GM21619 (cell line): Measurements from ENCODE around the gene NRP1.

ENCODE experiments used
- ATAC-seq: cut with Tn5 transposase; IDR thresholded peaks from one replicate; pipeline ENCODE4 v1.9.1; 2021; ENCODE audit not compliant: unreplicated experiment

The NRP1 gene

DNA sequence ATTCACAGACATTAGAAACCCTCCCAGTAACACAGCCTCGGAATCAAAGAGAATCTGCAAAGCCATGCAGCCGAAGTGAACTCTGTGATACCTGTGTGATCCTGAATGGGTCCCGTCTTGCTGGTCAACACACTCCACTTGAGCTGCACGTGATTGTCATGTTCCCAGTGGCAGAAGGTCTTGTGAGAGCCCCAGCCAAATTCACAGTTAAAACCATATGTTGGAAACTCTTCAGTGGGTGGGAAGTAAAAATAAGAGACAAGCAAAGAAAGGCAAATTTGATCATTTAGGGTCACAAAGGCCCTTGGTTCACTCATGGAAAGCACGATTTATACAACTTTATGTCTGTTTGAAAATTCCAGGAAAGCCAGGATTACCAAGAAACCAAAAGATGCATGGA lies 142.3 kb downstream of the NRP1 start:
- ATAC-seq: no peak

GRCh38 chr10:33190406-33190805 lies 144.1 kb downstream of the NRP1 start:
- ATAC-seq: no peak

- no peak for ATAC-seq
Measured at GRCh38 chr10:33189808-33190207, 144.7 kb downstream of the NRP1 start.

DNA sequence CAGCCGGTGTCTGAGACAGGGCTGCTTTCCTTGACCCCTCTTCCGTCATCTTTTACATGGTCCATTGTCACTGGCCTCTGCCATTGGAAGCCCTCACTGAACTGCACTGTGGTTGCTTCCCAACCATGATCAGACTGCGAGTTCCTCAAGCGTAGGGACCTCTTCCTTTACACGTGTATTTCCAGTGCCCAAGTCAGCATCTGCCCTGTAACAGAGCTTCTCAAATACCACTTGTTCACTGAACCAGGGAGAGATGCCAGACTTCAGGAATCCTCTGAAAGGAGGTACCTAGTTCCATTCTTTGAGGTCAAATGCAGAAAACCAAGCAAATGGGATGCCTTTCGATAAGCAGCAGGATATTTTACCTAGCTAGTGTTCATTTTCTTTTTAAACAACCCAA lies 145.1 kb downstream of the NRP1 start:
- ATAC-seq: no peak

DNA sequence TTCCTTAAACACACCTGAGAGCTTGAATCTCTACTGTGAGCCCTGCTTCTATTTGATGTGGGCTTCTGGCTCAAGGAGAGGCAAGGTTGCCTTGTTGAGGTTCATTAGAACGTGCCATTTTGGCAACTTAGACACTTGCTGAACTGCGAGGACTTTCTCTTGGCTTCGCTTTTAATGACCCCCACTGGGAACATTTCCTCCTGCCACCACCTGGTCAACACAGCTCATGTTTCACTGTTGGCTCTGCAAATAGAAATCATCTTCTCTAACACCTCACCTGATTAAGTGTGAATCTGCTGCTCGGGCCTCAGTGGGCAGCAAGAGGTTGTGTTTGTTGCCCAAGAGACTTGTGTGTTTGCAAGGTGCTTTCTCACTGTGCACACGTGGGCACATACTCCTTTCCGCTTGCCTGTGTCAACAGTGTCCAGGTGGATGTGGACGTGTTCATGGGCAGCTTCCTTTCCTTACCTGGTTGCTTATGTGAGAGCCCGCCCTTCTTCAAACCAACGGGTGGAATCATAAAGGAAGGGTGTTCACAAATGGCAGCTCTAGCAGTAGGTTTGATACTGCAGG lies 147.0 kb downstream of the NRP1 start:
- no peak for ATAC-seq

- no peak for ATAC-seq
Measured at GRCh38 chr10:33186150-33186549, 148.3 kb downstream of the NRP1 start.

DNA sequence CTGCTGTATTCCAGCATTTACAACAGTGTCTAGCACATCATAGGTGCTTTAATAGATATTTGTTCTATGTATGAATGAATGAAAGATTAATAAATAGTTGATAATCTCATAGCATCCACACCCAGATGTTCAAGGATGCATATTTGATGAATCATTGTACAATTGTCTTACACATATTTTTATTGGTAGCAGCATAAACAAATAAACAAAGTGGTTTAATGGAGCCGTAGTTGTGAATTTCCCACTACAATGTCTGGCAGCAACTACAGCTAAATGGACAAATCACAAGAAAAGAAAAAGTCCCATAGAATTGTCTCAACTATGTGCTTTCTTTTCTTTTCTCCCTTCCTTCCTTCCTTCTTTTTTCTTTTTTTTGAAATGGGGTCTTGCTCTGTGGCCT lies 150.8 kb downstream of the NRP1 start:
- no peak for ATAC-seq

- ATAC-seq: no peak
Measured at GRCh38 chr10:33180921-33181320, 153.5 kb downstream of the NRP1 start.

DNA sequence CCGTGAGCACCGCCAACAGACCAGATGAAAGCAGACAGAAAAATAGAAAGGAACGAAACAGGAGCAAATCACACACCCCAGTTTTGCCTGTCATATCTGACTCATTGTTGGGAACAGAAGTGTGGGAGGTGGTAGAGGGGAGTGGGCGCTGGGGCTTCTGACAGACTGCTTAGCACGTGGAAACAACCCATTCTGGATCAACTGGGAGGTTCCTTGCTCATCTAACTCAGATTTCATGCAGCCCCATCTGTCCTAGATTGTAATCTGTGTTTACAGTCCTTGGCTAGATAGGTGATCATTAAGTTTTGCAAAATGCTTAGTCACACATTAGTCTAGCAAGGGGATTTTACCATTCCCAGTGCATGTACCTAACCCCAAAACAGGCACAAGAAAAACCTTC lies 154.1 kb downstream of the NRP1 start:
- no peak for ATAC-seq

GRCh38 chr10:33179067-33179466 lies 155.4 kb downstream of the NRP1 start:
- ATAC-seq: no peak

DNA sequence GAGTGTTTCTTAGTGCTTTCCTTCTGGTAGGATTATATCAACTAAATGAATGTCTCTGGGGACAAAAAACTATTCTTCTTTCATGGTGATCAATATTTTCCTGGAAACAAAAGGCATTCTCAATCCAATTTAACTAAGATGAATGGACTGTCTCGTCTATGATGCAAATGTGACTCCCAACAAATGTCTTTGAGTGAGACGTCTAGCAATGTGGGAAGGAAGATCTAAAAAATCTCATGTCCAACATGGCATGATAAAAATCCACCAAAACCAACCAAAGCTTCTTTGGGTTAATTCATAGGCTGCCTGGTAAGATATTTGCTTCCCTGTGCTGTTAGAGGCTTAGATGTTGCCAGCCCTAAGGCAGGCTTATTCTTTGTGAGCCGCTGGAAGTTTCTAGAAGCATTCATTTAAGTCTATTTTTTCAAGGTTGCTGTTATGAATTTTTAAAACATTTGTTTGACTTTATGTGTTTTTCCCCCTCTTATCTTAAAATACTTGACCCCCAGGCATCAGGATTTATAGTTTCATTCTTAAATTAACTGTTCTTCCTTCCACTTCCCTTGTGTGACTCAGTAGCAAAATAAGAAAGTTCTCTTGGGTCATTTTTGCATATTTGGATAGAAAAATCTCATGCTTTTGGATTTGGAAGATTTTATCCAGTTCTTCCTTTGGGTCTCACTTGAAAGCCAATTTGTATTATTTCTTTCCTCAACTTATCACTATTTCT lies 156.3 kb downstream of the NRP1 start:
- ATAC-seq: no peak

DNA sequence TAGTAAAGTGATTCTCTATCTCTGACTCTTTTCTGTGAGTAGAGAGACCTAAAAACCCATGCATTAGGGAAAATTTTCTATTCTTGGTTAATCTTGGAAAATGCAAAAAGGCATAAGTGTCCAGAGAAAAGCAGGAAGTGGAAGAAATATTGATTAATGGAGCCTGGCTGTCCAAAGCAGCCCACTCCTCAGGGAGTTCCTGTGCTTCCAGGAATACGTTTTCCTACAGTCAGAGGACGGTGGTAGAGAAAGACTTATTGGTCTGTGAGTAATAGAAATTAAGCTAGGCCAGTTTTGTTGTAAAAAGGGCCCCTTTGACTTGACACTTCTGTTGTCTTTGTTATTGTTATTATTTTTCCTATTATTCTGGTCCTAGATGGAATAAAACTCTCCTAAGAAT lies 157.8 kb downstream of the NRP1 start:
- ATAC-seq: no peak

DNA sequence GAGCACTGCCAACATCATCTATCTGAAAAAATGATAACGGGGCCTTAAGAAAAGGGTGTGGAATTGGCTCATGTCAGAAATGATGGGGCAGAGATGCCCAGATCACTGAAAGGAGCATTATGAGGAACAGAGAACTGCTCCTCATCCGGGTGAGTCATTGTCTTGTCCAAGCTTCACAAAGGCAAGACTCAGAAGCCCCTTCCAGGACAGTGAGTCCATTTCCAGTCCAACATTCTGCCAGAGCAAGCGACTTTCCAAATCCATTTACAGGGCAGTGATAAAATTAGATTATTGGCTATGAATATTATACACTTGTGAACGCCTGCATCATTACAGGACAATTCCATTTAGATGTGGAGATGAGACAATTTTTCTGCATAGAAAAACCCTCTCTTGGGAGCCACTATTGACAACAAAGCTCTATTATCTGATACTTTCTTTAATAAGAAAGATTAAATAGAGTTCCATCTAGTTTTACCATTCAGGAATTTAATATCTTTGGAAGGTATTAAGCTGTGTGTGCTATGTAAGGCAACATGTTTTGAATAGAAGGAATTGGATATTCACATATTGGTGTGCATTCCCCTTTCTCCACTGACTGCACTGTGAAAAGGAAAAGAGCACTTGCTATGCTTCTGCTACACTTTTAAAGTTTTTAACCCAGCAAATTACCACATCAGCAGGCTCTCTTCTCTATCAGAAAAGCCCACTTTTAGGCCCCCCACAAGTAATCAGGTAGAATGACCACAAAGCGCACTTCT lies 159.6 kb downstream of the NRP1 start:
- ATAC-seq: no peak

- no peak for ATAC-seq
Measured at GRCh38 chr10:33165911-33166310, 168.6 kb downstream of the NRP1 start.

GRCh38 chr10:33164060-33164709 lies 170.3 kb downstream of the NRP1 start:
- no peak for ATAC-seq

GRCh38 chr10:33162248-33162575 lies 172.3 kb downstream of the NRP1 start:
- no peak for ATAC-seq

GRCh38 chr10:33161550-33162247 lies 172.8 kb downstream of the NRP1 start:
- no peak for ATAC-seq

GRCh38 chr10:33160151-33160550 lies 174.3 kb downstream of the NRP1 start:
- no peak for ATAC-seq

DNA sequence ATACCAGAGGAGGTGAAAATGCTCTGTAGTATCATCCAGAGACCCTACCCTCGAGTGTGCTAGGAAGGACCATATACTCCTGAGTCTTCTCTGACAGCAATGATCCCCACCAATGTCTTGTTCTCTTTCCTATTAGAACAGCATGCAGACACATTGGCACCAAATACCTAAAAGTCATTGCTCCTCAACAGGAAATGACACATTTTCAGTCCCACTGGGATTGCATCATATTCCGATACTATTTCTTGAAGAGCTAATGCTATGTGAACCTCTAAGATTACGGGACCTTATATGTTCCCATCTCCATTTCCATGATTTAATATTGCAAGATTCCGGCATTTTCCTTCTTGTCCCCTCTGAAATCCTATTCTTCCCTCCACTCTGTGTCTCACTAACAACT lies 177.4 kb downstream of the NRP1 start:
- ATAC-seq: no peak

DNA sequence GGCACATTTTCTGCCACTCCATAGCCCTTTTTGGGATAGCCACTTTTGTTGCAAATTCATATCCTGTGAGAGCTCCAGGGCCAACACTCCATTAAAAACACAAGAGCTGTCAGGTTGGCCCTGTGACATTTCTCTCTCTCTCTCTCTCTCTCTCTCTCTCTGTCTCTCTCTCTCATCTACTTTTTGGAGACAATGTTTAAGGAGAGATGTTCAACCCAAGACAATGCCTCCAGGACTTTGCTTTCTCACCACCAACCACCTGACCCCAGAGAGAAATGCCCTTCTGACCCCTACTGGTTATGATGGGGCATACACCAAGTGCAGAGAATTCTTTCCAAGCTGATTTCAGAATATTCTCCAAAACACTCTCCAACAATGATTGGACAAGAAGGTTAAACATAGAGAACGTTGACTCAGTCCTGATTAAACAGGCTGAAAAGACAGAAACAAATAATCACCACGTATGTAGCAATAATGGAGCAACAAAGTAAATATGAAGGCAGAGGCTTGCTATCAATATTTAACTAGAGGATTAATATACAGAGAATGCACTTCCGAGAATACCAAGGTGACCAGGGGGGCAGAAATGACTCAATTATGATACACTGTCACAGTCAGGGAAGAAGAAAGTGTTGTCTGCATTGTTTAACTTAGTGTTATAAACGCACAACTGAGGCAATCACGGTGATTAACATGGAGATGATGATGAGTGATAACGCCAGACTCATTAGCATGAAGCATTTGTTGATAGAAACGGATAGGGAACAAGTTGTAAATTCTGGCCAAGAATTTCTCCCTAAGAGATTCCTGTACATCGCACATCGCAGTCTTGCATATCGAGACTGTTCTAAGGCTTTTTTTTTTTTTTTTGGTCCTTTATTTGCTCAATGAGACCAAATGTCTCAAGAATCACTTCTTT lies 178.5 kb downstream of the NRP1 start:
- peak; percentile 74 for ATAC-seq
